H9 (cell line): ENCODE results near the gene LRP1. TPM values are rescaled to one million over a fixed set of nuclear protein-coding genes. Genes with fewer than 3 reads are reported as not detected.

Experiments
- DNase-seq: peaks from one replicate; pipeline ENCODE4 v3.0.0-alpha.2; 2017
- H2AFZ ChIP-seq: one replicate; pipeline ENCODE4 v1.6.1; 2013; ENCODE audit warnings: mild to moderate bottlenecking, low read length, control low read depth, moderate library complexity
- H2AK5ac ChIP-seq: 2 replicates; pipeline ENCODE4 v1.6.1; 2013; ENCODE audit warnings: low read length, control low read depth, mixed read lengths; ENCODE audit not compliant: insufficient read length
- H2BK120ac ChIP-seq: one replicate; pipeline ENCODE4 v1.6.1; 2013; ENCODE audit warnings: low read depth, mild to moderate bottlenecking, low read length, control low read depth, inconsistent platforms; ENCODE audit not compliant: poor library complexity, severe bottlenecking
- H2BK12ac ChIP-seq: 2 replicates; pipeline ENCODE4 v1.6.1; 2013; ENCODE audit warnings: low read length, control low read depth, mixed read lengths, low read depth; ENCODE audit not compliant: insufficient read length
- H2BK15ac ChIP-seq: 2 replicates; pipeline ENCODE4 v1.6.1; 2013; ENCODE audit warnings: low read depth, low read length, control low read depth
- H2BK20ac ChIP-seq: one replicate; pipeline ENCODE4 v1.6.1; 2013; ENCODE audit warnings: low read depth, mild to moderate bottlenecking, low read length, control low read depth, inconsistent platforms; ENCODE audit not compliant: poor library complexity, severe bottlenecking
- H2BK5ac ChIP-seq: 2 replicates; pipeline ENCODE4 v1.6.1; 2013; ENCODE audit warnings: low read length, control low read depth, mixed read lengths; ENCODE audit not compliant: insufficient read length
- H3K14ac ChIP-seq: 2 replicates; pipeline ENCODE4 v1.6.1; 2013; ENCODE audit warnings: low read length, control low read depth; ENCODE audit not compliant: insufficient read depth
- H3K18ac ChIP-seq: 2 replicates; pipeline ENCODE4 v1.6.1; 2013; ENCODE audit warnings: low read depth, mild to moderate bottlenecking, mixed read lengths, low read length, control low read depth; ENCODE audit not compliant: insufficient read length
- H3K23ac ChIP-seq: 2 replicates; pipeline ENCODE4 v1.6.1; 2013; ENCODE audit warnings: low read length, control low read depth, mixed read lengths, low read depth; ENCODE audit not compliant: insufficient read length
- H3K23me2 ChIP-seq: 2 replicates; pipeline ENCODE4 v1.6.1; 2013; ENCODE audit warnings: low read depth, mild to moderate bottlenecking, mixed read lengths, low read length, control low read depth; ENCODE audit not compliant: insufficient read length, poor library complexity, severe bottlenecking
- H3K27ac ChIP-seq: 2 replicates; pipeline ENCODE4 v1.5.1; 2013; ENCODE audit warnings: low read length, control low read depth, mixed read lengths, low read depth; ENCODE audit not compliant: insufficient read length
- H3K27me3 ChIP-seq: 2 replicates; pipeline ENCODE4 v1.6.1; 2013; ENCODE audit warnings: low read length, control low read depth, inconsistent platforms; ENCODE audit not compliant: insufficient read depth
- H3K4ac ChIP-seq: 2 replicates; pipeline ENCODE4 v1.6.1; 2013; ENCODE audit warnings: low read depth, mild to moderate bottlenecking, control low read depth, inconsistent platforms, low read length, moderate library complexity
- H3K4me1 ChIP-seq: 2 replicates; pipeline ENCODE4 v1.6.1; 2013; ENCODE audit warnings: low read length, control low read depth, inconsistent platforms; ENCODE audit not compliant: insufficient read depth
- H3K4me2 ChIP-seq: 2 replicates; pipeline ENCODE4 v1.6.1; 2013; ENCODE audit warnings: low read length, control low read depth, mixed read lengths; ENCODE audit not compliant: insufficient read length, insufficient read depth
- H3K56ac ChIP-seq: 2 replicates; pipeline ENCODE4 v1.6.1; 2013; ENCODE audit warnings: low read depth, mild to moderate bottlenecking, mixed read lengths, low read length, control low read depth; ENCODE audit not compliant: insufficient read length
- H3K79me1 ChIP-seq: 2 replicates; pipeline ENCODE4 v1.6.1; 2013; ENCODE audit warnings: low read depth, mild to moderate bottlenecking, moderate library complexity, low read length, control low read depth, inconsistent platforms; ENCODE audit not compliant: insufficient read depth, poor library complexity, severe bottlenecking
- H3K79me2 ChIP-seq: 2 replicates; pipeline ENCODE4 v1.6.1; 2013; ENCODE audit warnings: low read length, control low read depth, inconsistent platforms; ENCODE audit not compliant: insufficient read depth
- H3K9ac ChIP-seq: 2 replicates; pipeline ENCODE4 v1.6.1; 2013; ENCODE audit warnings: low read length, control low read depth, mixed read lengths; ENCODE audit not compliant: insufficient read length; ENCODE audit errors: extremely low read depth
- H3K9me3 ChIP-seq: one replicate; pipeline ENCODE4 v1.6.1; 2013; ENCODE audit warnings: low read depth, low read length, inconsistent platforms; ENCODE audit not compliant: control insufficient read depth
- H3T11ph ChIP-seq: one replicate; pipeline ENCODE4 v1.6.1; 2013; ENCODE audit warnings: mild to moderate bottlenecking, low read length, control low read depth, inconsistent platforms
- H4K20me1 ChIP-seq: one replicate; pipeline ENCODE4 v1.6.1; 2013; ENCODE audit not compliant: control insufficient read depth, insufficient read length, insufficient read depth
- H4K5ac ChIP-seq: 2 replicates; pipeline ENCODE4 v1.6.1; 2013; ENCODE audit warnings: low read depth, mild to moderate bottlenecking, mixed read lengths, low read length, control low read depth; ENCODE audit not compliant: insufficient read length
- H4K8ac ChIP-seq: replicated peaks from 2 replicates; pipeline ENCODE4 v1.6.1; 2013; ENCODE audit warnings: low read length, control low read depth, mixed read lengths, low read depth; ENCODE audit not compliant: insufficient read length
- H4K91ac ChIP-seq: 2 replicates; pipeline ENCODE4 v1.6.1; 2013; ENCODE audit warnings: low read depth, mild to moderate bottlenecking, moderate library complexity, mixed read lengths, low read length, control low read depth; ENCODE audit not compliant: insufficient read length
- H3K27ac Mint-ChIP-seq, 3 experiments: 2 replicates in 2 of 3; 3 replicates in 1 of 3; pipeline ENCODE4 v1.8.0; 2020 to 2021; ENCODE audit warnings: mixed read lengths in 3 of 3, mild to moderate bottlenecking in 1 of 3, moderate library complexity in 1 of 3
- H3K27me3 Mint-ChIP-seq: 2 replicates; pipeline ENCODE4 v1.8.0; 2021; ENCODE audit warnings: low read depth, mild to moderate bottlenecking, moderate library complexity, mixed read lengths
- H3K36me3 Mint-ChIP-seq, 3 experiments: 2 replicates in 2 of 3; 3 replicates in 1 of 3; pipeline ENCODE4 v1.8.0; 2020 to 2021; ENCODE audit warnings: low read depth in 3 of 3, mixed read lengths in 3 of 3; ENCODE audit not compliant: insufficient read depth in 1 of 3
- H3K4me1 Mint-ChIP-seq, 2 experiments: 2 replicates each; pipeline ENCODE4 v1.8.0; 2020; ENCODE audit warnings: mixed read lengths in 2 of 2
- H3K4me3 Mint-ChIP-seq, 2 experiments: 2 replicates in 1 of 2; 3 replicates in 1 of 2; pipeline ENCODE4 v1.8.0; 2020 to 2021; ENCODE audit warnings: mild to moderate bottlenecking in 2 of 2, mixed read lengths in 2 of 2, moderate library complexity in 1 of 2
- H3K9me3 Mint-ChIP-seq, 2 experiments: 2 replicates in 1 of 2; 3 replicates in 1 of 2; pipeline ENCODE4 v1.8.0; 2020; ENCODE audit warnings: mild to moderate bottlenecking in 2 of 2, mixed read lengths in 2 of 2, moderate library complexity in 1 of 2
- WGBS: extraction: QIAGEN DNeasy Blood & Tissue Kit; methylation state at CpG from one replicate; pipeline ENCODE4 v1.1.7; 2013; ENCODE audit warnings: missing lambda C conversion rate, low lambda C conversion rate, mixed read lengths; ENCODE audit not compliant: insufficient read length; ENCODE audit errors: extremely low coverage; 5-methylcytosine and 5-hydroxymethylcytosine counted together
- total RNA-seq: library from RNA; stranded (reverse); gene quantifications from 2 replicates; pipeline ENCODE4 v1.2.1, GENCODE V29; 2021
- TF ChIP-seq, protein P1 (sequence below): fragments of 200-600 bp; sonication (generic); conservative IDR thresholded peaks from 3 replicates; pipeline ENCODE4 v1.8.0; 2021; ENCODE audit warnings: antibody characterized with exemption, mild to moderate bottlenecking

LRP1 gene
- total RNA-seq, 1 experiment from 2014 or later: 115 TPM

DNA sequence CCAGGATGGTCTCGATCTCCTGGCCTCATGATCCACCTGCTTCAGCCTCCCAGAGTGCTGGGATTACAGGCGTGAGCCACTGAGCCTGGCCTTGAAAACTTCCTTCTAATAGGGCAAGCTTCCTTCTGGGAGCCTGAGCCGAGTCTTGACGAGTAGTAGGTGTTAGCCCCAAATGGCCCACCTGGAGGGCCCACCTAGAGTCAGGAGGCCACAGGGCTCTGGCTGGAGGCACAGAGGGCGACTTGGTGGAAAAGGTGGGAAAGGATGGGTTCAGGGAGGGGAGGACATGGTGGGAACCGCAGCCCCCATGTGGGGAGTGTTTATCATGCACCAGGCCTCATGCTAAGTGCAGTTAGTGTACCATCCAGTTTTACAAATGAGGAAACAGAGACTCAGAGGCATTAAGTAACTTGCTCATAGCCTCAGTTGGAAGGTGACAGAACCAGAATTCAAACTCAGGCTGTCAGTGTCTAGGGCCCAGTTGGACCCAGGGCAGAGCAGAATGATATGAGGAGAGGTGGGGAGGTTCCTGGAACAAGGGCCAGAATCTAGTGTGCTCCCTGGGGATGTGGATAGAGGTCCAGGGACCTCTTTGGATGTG lies 22.2 kb downstream of the LRP1 start:
- H4K5ac ChIP-seq: no peak overlapping the region
- no peaks in the 10 kb centered on the region for H3K79me2 ChIP-seq
- H3K27ac ChIP-seq: no peak overlapping the region
- no peak overlapping the region for H3K23ac ChIP-seq
- no peak overlapping the region for H2AFZ ChIP-seq
- Mint-ChIP-seq H3K9me3 (no peaks in the 10 kb centered on the region), H3K4me3 (no peak overlapping the region), H3K36me3 (peaks cover 33 to 88% (median 72%) of the 10 kb centered on the region in 3 experiments; a peak in 6 of 7 replicates), H3K4me1 (peaks cover 32 to 47% of the 10 kb centered on the region in 2 experiments), H3K27me3 (no peaks in the 10 kb centered on the region), H3K27ac (no peak overlapping the region)
- H4K91ac ChIP-seq: no peak overlapping the region
- H3K4me1 ChIP-seq: no peaks in the 10 kb centered on the region
- DNase-seq: no peak
- no peak overlapping the region for H3K4me2 ChIP-seq
- no peak overlapping the region for H3K56ac ChIP-seq
- no peak overlapping the region for H3T11ph ChIP-seq
- H2AK5ac ChIP-seq: no peak overlapping the region
- no peak overlapping the region for H2BK12ac ChIP-seq
- H2BK120ac ChIP-seq: no peak overlapping the region
- H4K20me1 ChIP-seq: no peaks in the 10 kb centered on the region
- no CpG with 5 or more reads among the region's 6 CpGs for WGBS
- no peaks in the 10 kb centered on the region for H3K79me1 ChIP-seq
- H3K9me3 ChIP-seq: no peaks in the 10 kb centered on the region
- no peak overlapping the region for H2BK20ac ChIP-seq
- no peaks in the 10 kb centered on the region for H3K27me3 ChIP-seq
- no peak overlapping the region for H2BK15ac ChIP-seq
- H3K9ac ChIP-seq: no peak overlapping the region
- H3K18ac ChIP-seq: no peak overlapping the region
- TF ChIP-seq, protein P1, sequence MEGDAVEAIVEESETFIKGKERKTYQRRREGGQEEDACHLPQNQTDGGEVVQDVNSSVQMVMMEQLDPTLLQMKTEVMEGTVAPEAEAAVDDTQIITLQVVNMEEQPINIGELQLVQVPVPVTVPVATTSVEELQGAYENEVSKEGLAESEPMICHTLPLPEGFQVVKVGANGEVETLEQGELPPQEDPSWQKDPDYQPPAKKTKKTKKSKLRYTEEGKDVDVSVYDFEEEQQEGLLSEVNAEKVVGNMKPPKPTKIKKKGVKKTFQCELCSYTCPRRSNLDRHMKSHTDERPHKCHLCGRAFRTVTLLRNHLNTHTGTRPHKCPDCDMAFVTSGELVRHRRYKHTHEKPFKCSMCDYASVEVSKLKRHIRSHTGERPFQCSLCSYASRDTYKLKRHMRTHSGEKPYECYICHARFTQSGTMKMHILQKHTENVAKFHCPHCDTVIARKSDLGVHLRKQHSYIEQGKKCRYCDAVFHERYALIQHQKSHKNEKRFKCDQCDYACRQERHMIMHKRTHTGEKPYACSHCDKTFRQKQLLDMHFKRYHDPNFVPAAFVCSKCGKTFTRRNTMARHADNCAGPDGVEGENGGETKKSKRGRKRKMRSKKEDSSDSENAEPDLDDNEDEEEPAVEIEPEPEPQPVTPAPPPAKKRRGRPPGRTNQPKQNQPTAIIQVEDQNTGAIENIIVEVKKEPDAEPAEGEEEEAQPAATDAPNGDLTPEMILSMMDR: no peak
- H3K23me2 ChIP-seq: no peaks in the 10 kb centered on the region
- no peak overlapping the region for H4K8ac ChIP-seq
- no peak overlapping the region for H3K14ac ChIP-seq
- H2BK5ac ChIP-seq: no peak overlapping the region
- H3K4ac ChIP-seq: no peak overlapping the region
